HG03342 (cell line): ENCODE measurements around the gene CLIP3.
"Not testable (repeated sequence)": the region's sequence is repeated elsewhere in the genome, so short reads cannot be mapped to it uniquely, and the experiment has no call there.

Experiments
- ATAC-seq: cut with Tn5 transposase; IDR thresholded peaks from one replicate; pipeline ENCODE4 v1.9.1; 2021; ENCODE audit warnings: mild to moderate bottlenecking, moderate library complexity; ENCODE audit not compliant: unreplicated experiment

CLIP3 gene

GRCh38 chr19:36032251-36033104 is at the start of gene CLIP3:
TSS of gene CLIP3 (minus strand) at chr19:36032873. CDS start at chr19:36032357, 516 bp downstream.
- no peak for ATAC-seq

- no peak for ATAC-seq
These were observed 49.2 kb upstream of the CLIP3 start for GRCh38 chr19:36081894-36082293.

DNA sequence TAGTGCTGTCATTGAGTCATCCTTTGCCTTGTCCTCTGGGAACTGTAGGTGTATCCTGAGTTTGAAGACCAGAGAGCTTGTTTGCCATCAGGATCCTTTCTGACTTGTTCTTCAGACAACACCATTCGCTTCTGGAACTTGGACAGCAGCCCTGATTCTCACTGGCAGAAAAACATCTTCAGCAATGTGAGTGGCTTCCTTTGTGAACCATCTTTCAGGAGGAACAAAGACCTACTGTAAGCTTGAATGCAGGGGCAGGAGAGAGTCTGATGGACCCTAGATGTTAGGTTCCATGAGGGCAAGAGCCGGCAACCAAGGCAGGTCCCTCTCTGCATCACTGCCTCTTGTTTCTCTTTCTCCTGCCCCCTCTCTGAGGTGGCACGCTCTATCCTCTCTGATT is 48.7 kb upstream of the CLIP3 start:
- no peak for ATAC-seq

GRCh38 chr19:36079389-36079945 is 46.8 kb upstream of the CLIP3 start:
- no peak for ATAC-seq

DNA sequence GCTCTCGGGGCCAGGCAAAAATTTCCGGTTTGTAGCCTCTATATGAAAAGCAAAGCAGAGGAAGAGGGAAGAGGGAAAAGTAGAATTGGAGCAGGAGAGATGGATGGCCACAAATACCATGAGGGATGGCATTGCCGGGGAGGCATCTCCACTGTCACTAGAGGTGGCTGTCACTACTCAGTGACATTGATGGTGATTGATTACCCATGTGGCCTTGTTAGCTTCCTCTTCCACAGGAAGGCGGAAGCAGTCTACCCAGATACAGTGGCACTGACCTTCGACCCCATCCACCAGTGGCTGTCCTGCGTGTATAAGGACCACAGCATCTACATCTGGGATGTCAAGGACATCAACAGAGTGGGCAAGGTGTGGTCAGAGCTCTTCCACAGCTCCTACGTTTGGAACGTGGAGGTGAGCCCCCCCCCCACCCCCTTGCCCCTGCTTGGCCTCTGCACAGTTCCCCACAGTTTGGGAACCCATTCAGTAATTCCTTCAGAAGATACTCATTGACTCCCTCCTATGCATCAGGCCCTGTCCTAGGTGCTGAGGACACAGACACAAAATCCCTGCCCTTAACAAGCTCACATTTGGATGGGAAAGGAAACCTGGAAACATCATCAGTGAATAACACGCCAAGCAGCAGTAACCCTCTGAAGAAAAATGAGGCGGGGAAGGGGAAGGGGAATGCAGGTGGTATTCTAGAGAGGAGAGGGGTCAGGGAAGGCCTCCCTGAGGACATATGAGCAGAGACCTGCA is 40.6 kb upstream of the CLIP3 start:
- ATAC-seq: no peak

GRCh38 chr19:36072081-36072480 is 39.4 kb upstream of the CLIP3 start:
- no peak for ATAC-seq

GRCh38 chr19:36068810-36069499 is 36.3 kb upstream of the CLIP3 start:
- ATAC-seq: not testable (repeated sequence)

DNA sequence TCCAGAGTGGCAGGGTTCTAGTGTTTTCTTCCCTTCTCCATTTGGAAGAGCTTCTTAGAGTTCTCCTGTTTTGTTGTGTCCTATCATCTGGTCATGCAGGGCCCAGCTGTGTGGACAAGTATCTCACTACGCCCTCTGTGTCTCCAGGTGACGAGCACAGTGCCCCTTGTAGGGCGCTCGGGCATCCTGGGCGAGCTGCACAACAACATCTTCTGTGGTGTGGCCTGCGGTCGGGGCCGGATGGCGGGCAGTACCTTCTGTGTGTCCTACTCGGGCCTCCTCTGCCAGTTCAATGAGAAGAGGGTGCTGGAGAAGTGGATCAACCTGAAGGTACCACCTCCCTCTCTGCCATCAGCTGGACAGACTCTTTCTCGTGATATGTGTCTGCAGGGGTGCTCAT is 35.0 kb upstream of the CLIP3 start:
- no peak for ATAC-seq

- ATAC-seq: no peak
These were observed 32.2 kb upstream of the CLIP3 start for GRCh38 chr19:36064826-36065225.

DNA sequence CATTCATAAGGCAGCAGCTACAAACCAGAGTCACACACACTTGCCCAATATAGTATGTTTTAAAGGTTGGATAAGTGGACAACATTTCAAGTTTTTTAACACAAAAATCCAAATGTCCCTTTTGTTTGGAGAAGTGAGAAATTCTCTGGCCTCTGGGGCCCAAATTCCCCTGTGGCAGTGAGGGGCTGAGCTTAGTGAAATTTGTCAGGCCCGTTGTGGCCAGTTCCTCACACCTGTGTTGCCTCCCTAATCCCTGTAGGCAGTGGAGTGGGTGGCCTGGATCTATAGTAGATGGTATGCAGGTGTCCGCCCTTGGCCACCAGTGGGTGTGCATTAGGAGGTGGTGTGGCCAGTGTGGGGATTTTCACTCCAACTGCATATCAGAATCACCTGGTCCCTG is 28.7 kb upstream of the CLIP3 start:
- no peak for ATAC-seq

GRCh38 chr19:36060430-36060829 is 27.8 kb upstream of the CLIP3 start:
- ATAC-seq: no peak

DNA sequence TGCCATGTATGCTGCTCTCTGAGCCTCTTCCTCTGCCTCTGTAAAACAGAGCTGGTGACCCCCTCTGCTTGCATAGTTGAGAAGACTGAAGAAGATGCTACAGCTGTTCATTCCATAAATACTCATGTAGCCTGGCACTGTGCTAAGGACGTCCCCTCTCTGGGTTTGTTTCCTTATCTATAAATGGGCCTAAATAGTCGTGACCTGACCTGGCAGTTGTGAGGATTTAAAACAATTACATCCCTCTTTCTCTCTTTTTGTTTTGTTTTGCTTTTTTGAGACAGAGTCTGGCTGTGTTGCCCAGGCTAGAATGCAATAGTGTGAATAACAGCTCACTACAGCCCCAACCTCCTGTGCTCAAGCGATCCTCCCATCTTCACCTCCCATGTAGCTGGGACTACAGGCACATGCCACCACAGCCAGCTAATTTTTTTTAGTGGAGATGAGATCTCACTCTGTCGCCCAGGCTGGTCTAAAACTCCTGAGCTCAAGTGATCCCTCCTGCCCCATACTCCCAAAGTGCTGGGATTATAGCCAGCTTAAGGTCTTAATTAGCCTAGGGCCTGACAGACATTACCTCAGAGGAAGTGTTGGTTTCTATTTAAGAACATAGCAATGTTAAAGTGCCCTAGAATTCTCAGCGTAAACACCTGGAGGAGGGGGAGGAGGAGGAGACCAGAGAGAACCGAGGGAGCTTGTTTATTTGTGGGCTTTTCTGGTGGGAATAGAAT is 26.7 kb upstream of the CLIP3 start:
- no peak for ATAC-seq

- ATAC-seq: no peak
These were observed 26.0 kb upstream of the CLIP3 start for GRCh38 chr19:36058481-36059179.

GRCh38 chr19:36054733-36055686 is 22.3 kb upstream of the CLIP3 start, which contains the start of gene WDR62:
TSS of gene WDR62 (plus strand) at chr19:36054897. CDS start at chr19:36054972, 75 bp downstream.
- ATAC-seq: peak; percentile 56

GRCh38 chr19:36054119-36054732 is 21.6 kb upstream of the CLIP3 start, which contains the start of gene THAP8:
TSS of gene THAP8 (minus strand) at chr19:36054285. CDS start at chr19:36054217, 68 bp downstream.
- ATAC-seq: peak; percentile 79

- ATAC-seq: no peak
These were observed 19.0 kb upstream of the CLIP3 start for GRCh38 chr19:36051637-36052036.

DNA sequence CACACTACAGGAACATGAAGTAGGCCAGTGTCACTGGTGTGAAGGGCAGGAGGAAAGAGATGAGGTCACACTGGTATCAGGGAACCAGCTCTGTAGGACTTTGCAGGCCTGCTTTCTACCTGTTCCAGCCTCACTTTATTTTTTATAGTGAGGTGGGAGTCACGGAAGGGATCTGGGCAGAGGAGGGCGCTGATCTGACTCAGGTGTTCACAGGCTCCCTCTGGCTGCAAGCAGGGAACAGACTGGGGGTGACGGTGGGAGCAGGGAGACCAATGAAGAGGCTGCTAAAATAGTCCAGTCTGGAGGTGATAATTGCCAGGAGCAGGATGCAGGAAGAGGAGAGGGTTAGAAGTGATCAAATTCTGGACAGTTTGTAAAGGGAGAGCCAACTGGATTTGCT is 18.6 kb upstream of the CLIP3 start:
- ATAC-seq: no peak

DNA sequence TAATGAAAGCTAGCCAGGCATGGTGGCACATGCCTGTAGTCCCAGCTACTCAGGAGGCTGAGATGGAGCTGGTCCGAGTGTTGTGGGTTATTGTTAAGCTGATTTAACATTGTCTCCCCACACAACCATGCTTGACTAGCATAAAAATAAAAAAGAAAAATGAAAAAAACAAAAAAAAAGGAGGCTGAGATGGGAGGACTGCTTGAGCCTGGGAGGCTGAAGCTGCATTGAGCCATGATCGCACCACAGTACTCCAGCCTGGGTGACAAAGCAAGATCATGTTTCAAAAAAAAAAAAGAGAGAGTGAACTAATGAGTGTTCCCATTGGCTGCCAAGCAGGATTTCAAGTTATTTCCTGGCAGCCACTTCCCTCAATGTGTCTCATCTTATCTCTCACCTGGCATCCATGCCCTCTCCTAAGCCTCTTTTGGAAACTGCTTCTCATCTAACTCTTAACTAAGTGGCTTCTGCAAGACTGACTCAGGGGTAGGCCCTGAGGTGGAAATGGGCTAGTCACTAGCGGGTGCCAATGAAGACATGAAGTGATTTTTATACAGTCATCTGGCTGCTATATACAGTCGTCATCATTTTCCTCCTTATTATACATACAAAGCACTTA is 16.5 kb upstream of the CLIP3 start:
- ATAC-seq: no peak
